RPMI8226 (cell line): ENCODE results near the gene SERTAD1.
"Not testable (repeated sequence)": the region's sequence is repeated elsewhere in the genome, so short reads cannot be mapped to it uniquely, and the experiment has no call there.

Source experiments
- DNase-seq: peaks from one replicate; pipeline ENCODE4 v3.0.0-alpha.2; 2015

SERTAD1 gene

DNA sequence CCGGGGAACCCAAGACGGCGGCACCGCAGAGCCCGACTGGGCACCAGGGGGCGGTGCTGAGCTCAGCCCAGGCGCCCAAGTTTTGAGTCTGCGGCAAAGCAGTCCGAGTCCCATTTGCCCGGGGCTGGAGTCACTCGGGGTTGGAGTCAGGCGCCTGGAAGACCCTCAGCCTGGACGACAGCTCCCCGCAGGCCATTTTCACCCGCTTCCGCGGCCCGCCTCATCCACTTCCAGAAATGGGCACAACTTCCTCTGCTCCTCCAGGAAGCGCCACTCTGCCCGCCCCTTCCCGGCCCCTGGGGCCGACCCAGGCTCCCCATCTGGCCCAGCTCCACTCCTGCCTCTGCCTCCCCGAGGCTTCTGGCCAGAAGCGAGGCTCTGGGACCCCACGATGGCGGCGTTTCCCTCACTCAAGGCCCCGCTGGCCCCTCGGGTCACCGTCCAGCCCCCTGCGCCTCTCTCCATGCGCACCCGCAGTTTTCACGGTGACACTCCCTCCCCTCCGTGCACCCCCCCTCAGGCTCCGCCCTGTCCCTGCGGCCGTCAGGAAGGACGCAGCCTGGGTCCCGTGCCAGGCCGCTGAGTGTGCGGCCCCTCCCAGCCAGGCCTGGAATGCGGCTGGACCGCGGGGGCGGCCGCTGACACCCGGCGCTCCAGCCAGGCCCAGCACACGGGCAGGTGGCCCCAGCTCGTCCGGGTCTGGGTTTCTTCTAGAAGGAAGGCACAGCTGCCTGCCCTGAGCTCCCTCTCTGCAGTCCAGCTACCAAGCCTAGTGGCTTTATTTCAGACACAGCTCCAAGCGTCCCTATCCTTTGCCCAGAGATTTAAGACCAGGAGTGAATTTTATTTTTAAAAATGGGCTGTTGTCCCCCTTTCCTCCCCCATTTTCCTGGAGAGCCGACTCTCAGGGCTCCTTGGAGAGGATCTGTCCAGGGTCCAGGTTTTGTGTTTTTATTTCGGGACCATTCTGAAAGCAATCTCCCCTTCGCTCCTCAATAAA lies 4.7 kb downstream of the SERTAD1 start:
- DNase-seq, result peak; percentile 91

DNA sequence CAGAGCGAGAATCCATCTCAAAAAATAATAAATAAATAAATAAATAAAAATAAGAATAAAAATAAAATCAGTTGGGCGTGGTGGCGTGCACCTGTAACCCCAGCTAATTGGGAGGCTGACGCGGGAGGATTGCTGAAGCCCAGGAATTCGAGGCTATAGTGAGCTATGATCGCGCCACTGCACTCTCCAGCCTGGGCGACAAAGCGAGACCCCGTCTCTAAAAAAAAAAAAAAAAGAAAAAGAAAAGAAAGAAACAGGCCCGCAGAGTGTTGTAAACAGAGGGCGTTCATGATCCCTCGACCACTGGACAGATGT lies 5.4 kb downstream of the SERTAD1 start:
- DNase-seq, result no peak

DNA sequence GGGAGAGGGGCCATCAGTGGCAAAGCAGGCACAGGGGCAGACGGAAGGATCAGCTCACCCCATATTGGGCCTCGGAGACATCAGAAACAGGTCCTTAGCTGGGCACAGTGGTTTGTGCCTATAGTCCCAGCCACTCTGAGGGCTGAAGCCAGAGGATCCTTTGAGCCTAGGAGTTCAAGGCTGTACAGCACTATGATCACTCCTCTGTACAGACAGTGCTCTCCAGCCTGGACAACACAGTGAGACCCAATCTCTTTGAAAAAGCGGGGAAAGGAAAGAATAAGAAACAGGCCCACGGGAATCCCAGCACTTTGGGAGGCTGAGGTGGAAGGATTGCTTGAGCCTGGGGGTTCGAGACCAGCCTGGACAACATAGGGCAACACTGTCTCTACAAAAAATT lies 6.0 kb downstream of the SERTAD1 start:
- DNase-seq, result no peak

DNA sequence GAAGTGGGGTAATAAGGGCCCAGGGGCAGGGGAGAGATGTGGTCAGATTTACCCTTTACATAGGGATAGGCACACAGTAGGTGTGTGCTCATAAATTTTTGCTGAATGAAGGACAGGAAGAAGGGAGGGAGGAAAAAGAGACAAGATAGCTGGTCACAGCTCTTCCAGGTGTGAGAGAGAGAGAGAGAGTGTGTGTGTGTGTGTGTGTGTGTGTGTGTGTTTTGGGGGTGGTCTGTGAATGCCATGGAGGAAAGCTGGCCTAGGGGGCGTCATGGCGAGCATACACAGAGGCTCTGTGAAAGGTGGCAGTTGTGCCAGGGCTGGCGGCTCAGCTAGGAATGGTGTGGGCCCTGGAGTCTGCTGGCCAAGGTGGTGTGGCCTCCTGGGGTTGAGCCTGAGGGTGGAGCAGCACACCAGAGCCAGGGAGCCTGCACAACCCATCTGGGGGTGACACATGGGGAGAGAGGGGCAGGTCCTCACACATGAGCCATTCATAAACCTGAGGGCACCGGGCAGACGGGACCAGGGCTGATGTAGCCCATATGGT lies 6.7 kb downstream of the SERTAD1 start:
- DNase-seq, result no peak

DNA sequence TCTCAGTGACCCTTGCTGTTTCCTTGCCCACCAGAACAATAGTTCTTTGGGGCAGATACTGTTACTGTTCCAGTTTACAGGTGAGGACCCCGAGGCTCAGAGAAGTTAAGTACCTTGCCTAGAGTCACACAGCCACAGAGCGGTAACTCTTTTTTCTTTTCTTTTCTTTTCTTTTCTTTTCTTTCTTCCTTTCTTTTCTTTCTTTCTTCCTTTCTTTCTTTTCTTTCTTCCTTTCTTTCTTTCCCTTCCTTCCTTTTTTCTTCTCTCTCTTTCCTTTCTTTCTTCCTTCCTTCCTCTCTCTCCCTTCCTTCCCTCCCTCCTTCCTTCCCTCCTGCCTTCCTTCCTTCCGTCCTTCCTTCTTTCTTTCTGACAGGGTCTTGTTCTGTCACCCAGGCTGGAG lies 7.8 kb downstream of the SERTAD1 start:
- no peak for DNase-seq

DNA sequence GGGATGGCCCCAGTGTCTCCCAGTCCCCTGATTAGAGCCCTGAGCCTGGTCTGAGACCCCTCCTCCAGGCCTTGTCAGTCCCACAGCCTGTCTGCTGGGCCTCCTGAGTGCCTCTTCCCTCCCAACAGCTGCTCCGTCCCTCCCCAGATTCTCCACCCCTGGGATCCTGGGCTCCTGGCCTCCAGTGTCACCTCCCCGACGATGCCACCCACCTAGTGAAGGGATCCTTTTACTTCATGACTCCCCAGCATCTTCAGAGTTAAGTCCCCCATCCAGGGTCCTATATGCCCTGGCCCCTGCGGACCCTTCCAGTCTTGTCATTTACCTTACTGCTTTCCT lies 8.2 kb downstream of the SERTAD1 start:
- no peak for DNase-seq

DNA sequence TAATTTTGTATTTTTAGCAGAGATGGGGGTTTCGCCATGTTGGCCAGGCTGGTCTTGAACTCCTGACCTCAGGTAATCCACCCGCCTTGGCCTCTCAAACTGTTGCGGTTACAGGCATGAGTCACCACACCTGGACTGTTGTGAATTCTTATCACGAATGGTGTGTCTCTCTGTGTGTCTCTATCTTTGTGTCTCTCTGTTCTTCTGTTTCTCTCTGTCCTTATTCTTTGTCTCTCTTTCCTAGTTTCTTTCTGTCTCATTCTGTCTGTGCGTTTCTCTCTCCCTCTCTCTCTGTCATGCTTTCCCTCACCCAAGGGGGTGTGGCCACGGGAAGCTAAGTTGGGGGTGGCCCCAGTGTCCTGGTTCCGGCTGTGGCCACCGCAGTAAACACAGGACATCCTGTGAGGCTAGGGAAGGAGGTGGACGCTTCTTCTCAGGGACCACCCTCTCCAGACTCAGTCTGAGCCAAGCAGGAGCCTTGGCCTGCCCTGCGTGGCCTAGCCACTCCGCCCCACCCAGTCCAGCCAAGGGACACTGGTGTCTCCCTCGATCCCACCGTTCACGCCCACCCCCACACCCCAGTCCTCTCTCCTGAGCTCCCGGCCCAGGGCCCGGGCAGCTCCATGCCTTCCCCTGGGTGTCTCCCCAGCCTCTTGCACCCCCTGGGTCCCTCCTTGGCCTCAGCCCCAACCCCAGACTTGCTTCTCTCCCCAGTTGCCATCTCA lies 8.7 kb downstream of the SERTAD1 start:
- DNase-seq, result peak; percentile 51

DNA sequence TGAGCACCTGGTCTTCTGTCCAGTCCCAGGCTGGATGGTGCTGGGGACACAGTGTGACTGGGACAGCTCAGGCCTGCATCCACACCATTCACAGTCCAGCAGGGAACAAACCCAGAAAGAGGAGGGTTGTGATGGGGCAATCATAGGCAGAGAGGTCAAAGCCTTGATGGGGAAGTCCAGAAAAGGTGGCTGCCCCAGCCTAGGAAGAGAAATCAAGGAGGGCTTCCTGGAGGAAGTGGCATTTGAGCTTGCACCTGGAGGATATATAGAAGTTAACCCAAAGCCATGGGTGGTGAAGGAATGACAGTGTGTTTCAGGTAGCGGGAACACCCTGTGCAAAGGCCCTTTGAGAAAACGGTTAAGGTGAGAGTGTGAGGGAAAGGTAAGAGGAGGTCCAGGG lies 10.0 kb downstream of the SERTAD1 start:
- DNase-seq, result no peak

DNA sequence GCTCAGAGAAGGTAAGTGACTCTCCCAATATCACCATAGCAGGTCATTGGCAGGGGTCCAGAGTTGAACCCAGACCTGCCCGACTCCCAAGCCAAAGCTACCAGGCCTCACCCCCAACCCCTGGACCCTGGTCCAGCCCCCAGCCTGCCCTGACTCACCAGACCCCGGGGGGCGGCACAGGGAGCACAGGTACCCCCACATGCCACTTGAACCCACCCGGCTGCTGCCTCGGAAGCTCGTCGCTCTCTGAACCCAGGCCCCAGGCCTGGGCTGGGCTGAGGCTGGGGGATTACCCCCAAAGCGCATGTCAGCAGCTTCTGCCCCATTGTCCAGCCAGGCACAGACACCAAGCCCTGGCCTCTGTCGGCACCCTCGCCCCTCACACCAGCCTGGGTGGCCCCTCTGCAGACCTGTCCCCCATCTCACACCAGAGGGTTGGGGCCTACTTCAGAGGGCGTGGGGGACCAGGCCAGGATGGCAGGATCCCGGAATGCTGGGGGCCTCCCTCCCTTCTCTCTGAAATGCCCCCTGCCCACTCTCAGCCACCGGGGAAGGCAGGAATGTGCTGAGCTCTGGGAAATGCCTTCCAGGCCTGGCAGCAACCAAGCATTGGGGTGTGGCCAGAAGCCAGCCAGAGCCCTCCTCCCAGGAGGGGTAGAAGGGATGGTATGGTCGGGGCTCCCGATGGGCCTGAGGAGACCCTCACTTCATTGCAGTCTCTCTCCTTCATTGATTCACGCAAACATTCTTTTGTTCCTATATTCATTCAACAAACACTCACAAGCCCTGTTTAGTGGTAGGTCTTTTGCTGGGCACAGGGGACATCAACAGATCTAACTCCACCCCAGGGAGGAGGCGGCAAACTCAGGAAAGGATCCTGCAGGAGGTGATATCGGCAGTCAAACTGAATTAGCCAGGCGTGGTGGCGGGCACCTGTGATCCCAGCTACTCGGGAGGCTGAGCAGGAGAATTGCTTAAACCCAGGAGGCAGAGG lies 11.0 kb downstream of the SERTAD1 start:
- no peak for DNase-seq

DNA sequence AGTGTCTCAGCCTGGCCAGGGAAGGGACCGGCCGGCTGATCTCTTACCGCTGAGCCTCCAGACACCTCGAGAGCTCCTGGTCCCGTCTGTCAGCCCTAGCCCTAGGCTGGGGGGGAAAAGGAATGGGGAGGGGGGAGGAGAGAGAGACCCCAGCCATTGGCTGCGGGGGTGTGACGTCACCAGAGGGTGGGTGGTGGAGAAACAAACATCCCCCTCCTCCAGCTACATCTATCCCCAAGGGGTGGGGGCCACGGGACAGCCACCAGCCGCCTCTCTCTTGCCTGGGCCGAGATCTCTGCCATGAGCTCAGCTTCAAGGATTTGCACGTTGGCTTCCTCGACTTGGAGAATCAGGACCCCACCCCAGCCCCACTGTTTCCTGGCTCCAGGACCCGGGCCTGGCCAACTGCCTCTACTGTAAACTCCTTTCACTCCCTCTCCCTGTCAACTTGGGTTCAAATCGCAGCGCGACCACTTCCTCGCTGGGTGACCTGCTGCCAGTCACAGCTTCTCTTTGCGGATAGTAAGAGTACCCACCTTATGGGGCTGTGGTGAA lies 12.4 kb downstream of the SERTAD1 start, which contains the start of gene PRX:
TSS of gene PRX (minus strand) at position 88 of the 555 bp plus-strand sequence. CDS start 5,446 bp downstream, outside the sequence.
- no peak for DNase-seq

DNA sequence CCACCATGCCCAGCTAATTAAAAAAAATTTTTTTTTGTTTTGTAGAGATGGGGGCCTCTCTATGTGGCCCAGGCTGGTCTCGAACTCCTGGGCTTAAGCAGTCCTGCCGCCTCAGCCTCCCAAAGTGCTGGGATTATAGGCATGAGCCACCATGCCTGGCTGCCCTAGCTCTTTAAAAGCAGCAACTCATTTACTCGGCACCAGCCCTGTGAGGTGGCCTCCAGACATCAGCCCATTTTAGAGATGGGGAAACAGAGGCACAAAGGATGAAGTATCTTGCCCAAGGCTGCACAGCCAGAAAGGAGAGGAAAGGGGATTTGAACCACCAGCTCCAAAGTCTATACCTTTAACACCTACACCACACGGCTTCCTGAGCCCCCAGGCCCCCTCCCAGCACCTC lies 12.9 kb downstream of the SERTAD1 start:
- no peak for DNase-seq

DNA sequence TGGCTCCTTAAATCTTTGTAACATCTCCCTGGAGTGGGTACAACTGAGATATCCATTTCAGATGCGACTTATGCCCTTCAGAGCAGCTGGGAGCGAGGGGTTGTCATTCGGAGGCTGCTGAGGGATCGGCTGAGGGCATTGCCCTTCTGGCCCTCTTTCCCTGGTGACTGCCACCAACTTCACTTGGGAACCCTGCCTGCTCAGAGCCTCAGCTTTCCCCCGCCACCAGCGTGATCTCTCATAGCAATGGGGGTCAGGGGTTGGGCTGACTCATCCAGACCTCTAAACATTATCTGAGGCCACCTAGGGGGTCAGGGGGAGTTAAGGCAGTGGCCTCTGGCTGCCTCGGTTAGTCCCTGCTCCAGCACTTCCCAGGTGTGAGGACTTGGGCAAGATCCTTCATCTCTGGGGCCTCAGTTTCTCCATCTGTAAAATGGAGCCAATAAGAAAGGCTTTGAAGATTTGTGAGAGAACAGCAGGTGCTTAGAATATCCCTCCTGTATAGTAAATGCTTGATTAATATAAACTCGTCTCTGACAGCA lies 13.8 kb downstream of the SERTAD1 start:
- no peak for DNase-seq

DNA sequence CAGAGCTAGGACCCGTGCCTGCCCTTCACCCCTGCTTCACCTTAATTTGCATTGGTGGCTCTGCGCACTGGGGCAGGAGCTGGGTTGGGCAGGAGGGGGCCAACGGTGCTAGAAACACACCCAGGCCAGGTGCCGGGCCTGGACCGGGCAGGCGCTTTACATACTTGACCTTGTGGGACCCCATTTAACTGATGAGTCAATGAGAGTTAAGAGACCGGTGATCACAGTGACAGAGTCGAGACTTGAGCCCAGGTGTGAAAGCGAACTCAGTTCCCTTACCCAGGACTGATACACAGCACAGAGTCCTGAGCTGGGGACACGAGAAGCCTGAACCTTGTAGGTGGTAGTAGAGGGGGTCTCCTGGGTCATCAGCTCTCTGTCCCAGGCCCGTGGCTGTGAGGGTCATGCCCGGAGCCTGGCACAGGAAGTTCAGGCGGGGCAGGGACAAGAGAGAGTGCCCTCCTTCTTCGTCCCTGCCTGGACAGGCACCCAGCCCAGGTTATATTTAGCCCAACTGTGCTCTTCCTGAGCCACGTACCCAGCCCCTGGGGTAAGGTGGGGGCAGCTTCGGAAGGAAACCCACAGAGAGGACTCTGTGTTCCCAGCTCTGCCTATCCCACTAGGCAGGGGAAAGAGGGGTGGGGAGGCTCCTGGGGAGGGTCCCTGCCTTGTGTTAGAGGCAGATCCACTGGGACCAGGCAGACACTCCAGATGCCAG lies 14.5 kb downstream of the SERTAD1 start:
- peak; percentile 85 for DNase-seq

DNA sequence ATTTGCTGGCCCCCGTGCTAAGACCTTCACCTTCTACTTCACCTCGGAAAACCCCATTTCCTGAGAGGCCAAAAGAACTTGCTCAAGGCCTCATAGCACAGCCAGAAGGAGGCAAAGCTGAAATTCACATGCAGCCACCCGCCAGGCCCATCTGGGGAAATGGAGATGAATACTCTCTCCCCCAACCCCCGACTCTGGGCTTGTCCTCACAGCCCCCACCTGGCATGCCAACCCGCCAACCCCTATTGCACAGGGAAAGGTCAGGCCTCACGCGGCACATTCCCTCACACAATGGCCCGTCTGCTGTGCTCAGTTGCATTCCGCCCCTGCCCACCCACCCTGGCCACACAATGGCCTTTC lies 15.8 kb downstream of the SERTAD1 start:
- DNase-seq, result peak; percentile 52

DNA sequence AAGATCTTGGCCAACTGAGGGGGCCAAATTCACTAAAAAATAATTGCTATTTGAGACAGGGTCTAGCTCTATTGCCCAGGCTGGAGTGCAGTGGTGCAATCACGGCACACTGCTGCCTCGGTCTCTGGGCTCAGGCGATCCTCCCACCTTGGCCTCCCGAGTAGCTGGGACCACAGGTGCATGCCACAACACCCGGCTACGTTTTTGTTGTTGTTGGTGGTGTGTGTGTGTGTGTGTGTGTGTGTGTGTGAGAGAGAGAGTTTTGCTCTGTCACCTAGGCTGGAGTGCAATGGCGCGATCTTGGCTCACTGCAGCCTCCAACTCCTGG lies 17.2 kb downstream of the SERTAD1 start:
- DNase-seq, result not testable (repeated sequence)

DNA sequence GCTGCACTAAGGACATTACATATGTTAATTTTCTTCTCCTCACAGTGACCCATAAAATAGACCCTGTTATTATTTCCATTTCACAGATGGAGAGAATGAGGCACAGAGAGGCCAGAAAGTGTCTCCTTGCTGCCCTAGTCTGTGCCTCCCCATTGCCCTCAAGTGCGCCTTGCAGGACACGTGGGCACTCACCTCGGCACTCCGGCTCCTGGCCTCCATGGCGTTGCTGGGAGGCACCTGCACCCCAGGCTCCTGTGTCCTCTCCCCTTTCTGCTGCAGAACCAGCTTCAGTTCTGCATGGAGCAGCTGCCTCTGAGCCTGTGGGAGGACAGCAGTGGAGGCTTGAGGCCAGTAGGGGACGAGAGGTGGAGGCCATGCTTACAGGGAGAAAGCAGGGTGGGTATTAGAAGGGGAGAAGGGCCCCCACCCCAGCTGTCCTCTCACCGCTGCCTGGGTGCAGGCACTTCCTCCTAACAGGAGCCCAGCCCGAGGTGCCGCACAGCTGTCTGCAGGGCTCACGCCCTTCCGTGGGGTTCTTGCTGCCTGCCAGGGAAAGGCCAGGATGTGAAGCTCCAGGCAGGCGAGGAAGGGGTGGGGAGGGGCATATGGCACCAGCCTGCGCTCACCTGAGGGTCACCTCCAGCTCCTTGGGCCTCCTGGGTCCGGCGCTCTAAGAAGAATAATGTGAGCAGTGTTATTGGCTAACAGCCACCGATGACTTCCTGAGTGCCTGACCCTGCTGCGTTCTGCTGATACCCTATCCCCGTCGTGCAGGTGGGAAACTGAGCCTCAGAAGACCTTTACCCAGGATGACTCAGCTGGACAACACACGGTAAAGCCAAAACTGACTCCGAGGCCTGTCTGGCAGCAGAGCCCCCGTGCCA lies 17.8 kb downstream of the SERTAD1 start:
- DNase-seq, result no peak

DNA sequence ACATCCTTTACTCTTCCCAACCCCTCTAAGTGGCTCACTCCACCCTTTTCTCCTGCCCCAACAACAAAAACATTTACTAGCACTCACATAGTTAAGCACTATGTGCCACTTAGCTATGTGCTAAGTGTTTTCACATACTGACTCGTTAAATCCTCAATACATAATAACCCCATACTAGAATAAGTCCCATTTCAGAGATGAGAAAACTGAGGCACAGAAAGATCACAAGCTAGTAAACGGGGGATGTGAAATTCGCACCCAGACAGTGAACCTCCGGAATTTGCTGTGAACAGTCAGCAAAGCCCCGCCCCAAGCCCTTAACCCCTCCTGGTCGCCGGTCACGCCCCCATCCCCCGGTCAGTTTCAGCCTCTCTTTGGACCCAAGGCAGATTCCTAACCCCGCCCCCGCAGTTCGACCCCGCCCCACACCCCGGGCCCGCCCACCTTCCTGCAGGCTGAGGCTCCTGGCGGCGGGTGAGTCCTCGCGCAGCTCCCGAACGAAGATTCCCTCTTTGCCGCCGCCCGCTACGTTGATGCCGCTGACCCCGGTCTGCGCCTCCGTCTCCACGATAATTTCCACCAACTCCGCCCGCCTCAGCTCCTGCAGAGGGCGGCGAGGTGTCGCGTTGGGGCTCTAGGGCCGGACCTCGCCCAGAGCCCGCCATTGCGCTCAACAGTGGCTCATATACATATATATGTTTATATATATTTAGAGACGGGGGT lies 22.4 kb downstream of the SERTAD1 start:
- DNase-seq, result peak; percentile 89

DNA sequence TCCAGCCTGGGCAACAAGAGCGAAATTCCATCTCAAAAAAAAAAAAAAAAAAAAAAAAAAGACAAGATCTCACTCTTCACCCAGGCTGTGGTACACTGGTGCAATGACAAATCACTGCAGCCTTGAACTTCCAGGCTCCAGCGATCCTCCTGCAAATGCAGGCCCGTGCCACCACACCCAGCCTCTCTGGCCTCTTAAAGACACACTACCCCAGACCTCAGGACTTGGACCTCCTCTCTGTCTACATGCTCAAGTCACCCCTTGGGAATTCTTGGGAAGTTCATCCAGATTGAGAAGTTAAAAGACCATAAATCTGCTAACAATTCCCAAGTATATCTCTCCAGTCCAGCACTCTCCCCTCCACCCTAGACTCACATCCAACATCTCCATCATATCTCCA lies 25.2 kb downstream of the SERTAD1 start:
- DNase-seq, result no peak

DNA sequence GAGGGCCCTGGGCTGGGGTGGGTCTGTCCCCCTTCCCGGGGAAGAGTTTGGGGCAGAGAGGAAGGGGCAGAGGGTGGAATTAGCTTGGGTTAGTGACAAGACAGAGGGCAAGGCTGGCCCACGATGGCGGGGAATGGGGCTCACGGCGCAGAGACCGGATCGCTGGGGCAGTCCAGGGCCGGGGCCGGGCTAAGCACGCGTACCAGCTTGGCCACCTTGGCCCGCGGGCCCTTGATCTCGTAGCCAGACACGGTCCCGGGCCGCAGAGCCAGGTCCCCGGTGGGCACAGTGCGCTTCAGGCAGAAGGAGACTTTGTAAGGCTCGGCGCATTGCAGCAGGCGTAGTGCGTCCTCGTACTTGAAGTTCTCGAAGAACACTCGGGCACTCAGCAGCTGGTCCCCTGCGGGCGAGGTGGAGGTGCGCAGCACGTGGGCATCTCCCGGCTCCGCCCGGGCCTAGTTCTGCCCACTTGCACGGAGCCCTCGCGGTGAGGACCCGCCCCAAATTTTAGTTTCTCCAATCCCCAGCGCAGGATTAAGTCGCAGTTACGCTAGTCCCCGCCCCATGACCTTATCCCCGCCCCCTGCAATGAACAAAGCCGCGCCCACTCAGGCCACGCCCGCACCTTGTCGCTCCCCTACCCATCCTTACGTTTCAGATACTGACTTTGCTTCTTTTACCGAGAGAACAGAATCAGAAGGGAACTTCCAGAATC lies 27.2 kb downstream of the SERTAD1 start:
- DNase-seq, result no peak
